ENCODE data around the gene FGFR3. TPM values are rescaled to one million over a fixed set of nuclear protein-coding genes. Genes with fewer than 3 reads are reported as not detected.

Gene FGFR3
- polyA plus RNA-seq, 1 of the 3 experiments (the other 2 are of a cell fraction): 1.1 TPM

GRCh38 chr4:1777822-1778641 lies 15.1 kb upstream of the FGFR3 start:
- no peak for DNase-seq
- TF ChIP-seq TCF12 (IDR thresholded peaks at IDR 0.05) (no peak), USF1 (IDR thresholded peaks at IDR 0.05; ENCODE audit: borderline replicate concordance, low read depth) (no peak), MEF2A (IDR thresholded peaks at IDR 0.05; ENCODE audit: borderline replicate concordance, low read depth) (no peak), USF2 (IDR thresholded peaks at IDR 0.05; ENCODE audit: borderline replicate concordance, low read depth, low read length) (no peak), NRF1 (IDR thresholded peaks at IDR 0.05; ENCODE audit: low read depth, low read length) (no peak), EP300 (IDR thresholded peaks at IDR 0.05; ENCODE audit: borderline replicate concordance in 1 of 2, low read depth in 1 of 2, low read length in 1 of 2) (no peak), MAX (IDR thresholded peaks at IDR 0.05; ENCODE audit: low read depth) (no peak), GABPA (IDR thresholded peaks at IDR 0.05; ENCODE audit: low read depth) (no peak), TAF1 (IDR thresholded peaks at IDR 0.05; ENCODE audit: borderline replicate concordance, low read depth, low read length) (no peak), TEAD4 (IDR thresholded peaks at IDR 0.05; ENCODE audit: borderline replicate concordance, insufficient read depth) (no peak), FOXM1 (IDR thresholded peaks at IDR 0.05; ENCODE audit: low read depth) (no peak)
- no peak overlapping the region for H3K9ac ChIP-seq
- no peak overlapping the region for H3K27ac ChIP-seq (ENCODE audit: low read depth in 2 of 2, low read length in 1 of 2)
- CTCF ChIA-PET: interaction anchor here (0.6 to 2.8 kb wide), 7 partner anchors 10 to 51 kb away, joined by 3 to 15 read pairs (median 3); no protein-coding TSS in a partner anchor
- POLR2A ChIA-PET: interaction anchor here (1.4 kb wide), 1 partner anchor 15 kb away, joined by 6 read pairs; the partner anchor contains the start of gene FGFR3
- H3K9me2 ChIP-seq: no peaks in the 10 kb centered on the region
- H3K4me1 ChIP-seq (ENCODE audit: control insufficient read depth in 1 of 2, insufficient read depth in 2 of 2, low read depth in 1 of 2, low read length in 1 of 2): peaks cover 0 to 27% of the 10 kb centered on the region in 2 experiments; a peak in 1 of 4 replicates
- H4K20me1 ChIP-seq (ENCODE audit: insufficient read depth): no peaks in the 10 kb centered on the region
- H3K4me3 ChIP-seq (ENCODE audit: low read depth in 2 of 2, low read length in 1 of 2): no peak overlapping the region
- WGBS (ENCODE audit: low lambda C conversion rate): 91% methylated on average over 14 of the region's 27 CpGs
- no peaks in the 10 kb centered on the region for H3K79me2 ChIP-seq (ENCODE audit: insufficient read depth)
- H3K27me3 ChIP-seq (ENCODE audit: insufficient read depth): no peaks in the 10 kb centered on the region
- no peak overlapping the region for H3K4me2 ChIP-seq
- H2AFZ ChIP-seq (ENCODE audit: low read depth): no peak overlapping the region
- H3F3A ChIP-seq (replicated peaks; ENCODE audit: insufficient read depth): no peaks in the 10 kb centered on the region
- H3K9me3 ChIP-seq: no peaks in the 10 kb centered on the region
- H3K36me3 ChIP-seq (replicated peaks in 1 of 2; ENCODE audit: control insufficient read depth in 1 of 2, insufficient read depth in 2 of 2, low read length in 1 of 2): no peaks in the 10 kb centered on the region

GRCh38 chr4:1778642-1779392 lies 14.3 kb upstream of the FGFR3 start:
- Histone ChIP-seq H2AFZ (ENCODE audit: low read depth) (no peak overlapping the region), H3K27ac (ENCODE audit: low read depth in 2 of 2, low read length in 1 of 2) (no peak overlapping the region), H3K9me2 (no peaks in the 10 kb centered on the region), H4K20me1 (ENCODE audit: insufficient read depth) (no peaks in the 10 kb centered on the region), H3K27me3 (ENCODE audit: insufficient read depth) (no peaks in the 10 kb centered on the region), H3K79me2 (ENCODE audit: insufficient read depth) (no peaks in the 10 kb centered on the region), H3K4me3 (ENCODE audit: low read depth in 2 of 2, low read length in 1 of 2) (no peak overlapping the region), H3K4me1 (ENCODE audit: control insufficient read depth in 1 of 2, insufficient read depth in 2 of 2, low read depth in 1 of 2, low read length in 1 of 2) (peaks cover 0 to 19% of the 10 kb centered on the region in 2 experiments; a peak in 1 of 4 replicates), H3K4me2 (no peak overlapping the region), H3F3A (replicated peaks; ENCODE audit: insufficient read depth) (no peaks in the 10 kb centered on the region), H3K36me3 (replicated peaks in 1 of 2; ENCODE audit: control insufficient read depth in 1 of 2, insufficient read depth in 2 of 2, low read length in 1 of 2) (no peaks in the 10 kb centered on the region), H3K9ac (no peak overlapping the region), H3K9me3 (no peaks in the 10 kb centered on the region)
- POLR2A ChIA-PET: no interaction called here
- TF ChIP-seq IRF3 (IDR thresholded peaks at IDR 0.05; ENCODE audit: low read depth, low read length): no peak
- CTCF ChIA-PET: interaction anchor here (0.6 to 2.8 kb wide), 5 partner anchors 11 to 35 kb away, joined by 3 to 15 read pairs (median 4); no protein-coding TSS in a partner anchor
- 79% methylated on average over 13 of the region's 18 CpGs for WGBS (ENCODE audit: low lambda C conversion rate)
- no peak for DNase-seq

Data from SK-N-SH (cell line).